T-helper 9 cell (primary cell): ENCODE data around the gene PCDHGB1.
"Not testable (repeated sequence)": the region's sequence is repeated elsewhere in the genome, so short reads cannot be mapped to it uniquely, and the experiment has no call there.

Experiments
- DNase-seq: peaks from one replicate; pipeline ENCODE4 v3.0.0-alpha.2; 2020

The PCDHGB1 gene

DNA sequence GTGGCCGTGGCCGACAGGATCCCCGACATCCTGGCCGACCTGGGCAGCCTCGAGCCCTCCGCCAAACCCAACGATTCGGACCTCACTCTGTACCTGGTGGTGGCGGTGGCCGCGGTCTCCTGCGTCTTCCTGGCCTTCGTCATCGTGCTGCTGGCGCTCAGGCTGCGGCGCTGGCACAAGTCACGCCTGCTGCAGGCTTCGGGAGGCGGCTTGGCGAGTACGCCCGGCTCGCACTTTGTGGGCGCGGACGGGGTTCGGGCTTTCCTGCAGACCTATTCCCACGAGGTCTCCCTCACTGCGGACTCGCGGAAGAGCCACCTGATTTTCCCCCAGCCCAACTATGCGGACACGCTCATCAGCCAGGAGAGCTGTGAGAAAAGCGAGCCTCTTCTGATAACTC is 3.9 kb upstream of the PCDHGB1 start:
- not testable (repeated sequence) for DNase-seq

DNA sequence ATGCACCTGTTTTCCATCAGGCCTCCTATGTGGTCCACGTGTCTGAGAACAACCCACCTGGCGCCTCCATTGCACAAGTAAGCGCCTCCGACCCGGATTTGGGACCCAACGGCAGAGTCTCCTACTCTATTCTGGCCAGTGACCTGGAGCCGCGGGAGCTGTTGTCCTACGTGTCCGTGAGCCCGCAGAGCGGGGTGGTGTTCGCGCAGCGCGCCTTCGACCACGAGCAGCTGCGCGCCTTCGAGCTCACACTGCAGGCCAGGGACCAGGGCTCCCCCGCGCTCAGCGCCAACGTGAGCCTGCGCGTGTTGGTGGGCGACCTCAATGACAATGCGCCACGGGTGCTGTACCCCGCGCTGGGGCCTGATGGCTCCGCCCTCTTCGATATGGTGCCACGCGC is 1.7 kb downstream of the PCDHGB1 start:
- no peak for DNase-seq

GRCh38 chr5:141354900-141355469 is 5.1 kb downstream of the PCDHGB1 start, which contains the start of gene PCDHGA4:
Gene PCDHGA4 (plus strand): TSS chr5:141355021. CDS start chr5:141355108, 87 bp downstream.
- no peak for DNase-seq

GRCh38 chr5:141355641-141356040 is 5.7 kb downstream of the PCDHGB1 start:
- DNase-seq: no peak

DNA sequence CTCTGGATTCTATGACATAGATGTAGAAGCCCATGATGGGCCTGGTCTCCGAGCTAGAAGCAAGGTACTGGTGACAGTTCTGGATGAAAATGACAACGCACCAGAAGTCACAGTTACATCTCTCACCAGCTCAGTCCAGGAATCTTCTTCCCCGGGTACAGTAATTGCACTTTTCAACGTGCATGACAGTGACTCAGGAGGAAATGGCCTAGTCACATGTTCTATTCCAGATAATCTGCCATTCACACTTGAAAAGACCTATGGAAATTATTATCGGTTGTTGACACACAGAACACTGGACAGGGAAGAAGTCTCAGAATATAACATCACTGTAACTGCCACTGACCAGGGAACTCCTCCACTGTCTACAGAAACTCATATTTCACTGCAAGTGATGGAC is 6.2 kb downstream of the PCDHGB1 start:
- DNase-seq: no peak

GRCh38 chr5:141356950-141357349 is 7.1 kb downstream of the PCDHGB1 start:
- DNase-seq: no peak

DNA sequence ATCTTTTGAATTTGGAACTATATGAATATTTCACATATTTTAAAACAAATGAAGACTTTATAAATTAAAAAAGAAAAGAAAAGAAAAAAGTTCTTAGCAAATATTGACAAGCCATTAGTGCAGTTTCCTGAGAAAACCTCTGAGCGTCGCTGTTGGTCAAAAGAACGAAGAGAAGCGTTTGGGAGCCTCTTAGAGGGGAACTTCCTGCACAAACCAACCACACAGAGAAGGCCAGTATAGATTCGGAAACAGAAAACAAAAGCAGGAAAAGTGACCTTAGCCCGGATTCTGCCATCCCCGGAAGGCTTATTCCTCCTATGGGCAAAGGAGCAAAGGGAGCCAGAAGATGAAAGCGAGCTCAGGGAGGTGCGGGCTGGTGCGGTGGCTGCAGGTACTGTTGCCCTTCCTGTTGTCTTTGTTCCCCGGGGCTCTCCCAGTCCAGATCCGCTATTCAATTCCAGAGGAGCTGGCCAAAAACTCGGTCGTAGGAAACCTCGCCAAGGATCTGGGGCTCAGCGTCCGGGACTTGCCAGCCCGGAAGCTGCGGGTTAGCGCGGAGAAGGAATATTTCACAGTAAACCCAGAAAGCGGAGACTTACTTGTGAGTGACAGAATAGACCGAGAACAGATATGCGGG is 10.0 kb downstream of the PCDHGB1 start, which contains the start of gene PCDHGB2:
TSS of gene PCDHGB2 (plus strand) at position 205 of the 637 bp plus-strand sequence. CDS start at position 347, 142 bp downstream.
- DNase-seq: no peak

GRCh38 chr5:141360685-141361084 is 10.8 kb downstream of the PCDHGB1 start:
- no peak for DNase-seq

DNA sequence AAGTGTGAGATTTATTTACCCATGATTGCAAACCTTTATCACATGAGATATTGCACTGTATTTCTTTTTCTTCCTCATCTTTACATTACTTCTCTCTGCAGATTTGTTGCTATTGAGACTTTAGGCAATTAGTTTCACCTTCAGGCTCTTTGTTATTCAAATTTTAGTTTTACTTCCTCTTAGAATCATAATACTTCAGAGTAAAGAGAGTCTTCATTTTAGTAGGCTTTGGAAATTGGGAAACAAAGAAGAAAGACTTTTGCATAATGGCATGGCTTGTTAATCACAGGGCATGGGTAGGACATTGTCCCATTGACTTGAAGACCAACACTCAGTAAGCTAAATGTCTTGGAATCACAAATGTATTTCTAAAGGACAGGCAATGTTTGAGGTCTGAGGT is 12.8 kb downstream of the PCDHGB1 start:
- no peak for DNase-seq

- DNase-seq: no peak
Measured at GRCh38 chr5:141363952-141364660, 14.2 kb downstream of the PCDHGB1 start, which contains the start of gene PCDHGA5. Gene PCDHGA5 (plus strand): TSS chr5:141364162. CDS start chr5:141364331, 169 bp downstream.

GRCh38 chr5:141366016-141366896 is 16.4 kb downstream of the PCDHGB1 start:
- DNase-seq: no peak

DNA sequence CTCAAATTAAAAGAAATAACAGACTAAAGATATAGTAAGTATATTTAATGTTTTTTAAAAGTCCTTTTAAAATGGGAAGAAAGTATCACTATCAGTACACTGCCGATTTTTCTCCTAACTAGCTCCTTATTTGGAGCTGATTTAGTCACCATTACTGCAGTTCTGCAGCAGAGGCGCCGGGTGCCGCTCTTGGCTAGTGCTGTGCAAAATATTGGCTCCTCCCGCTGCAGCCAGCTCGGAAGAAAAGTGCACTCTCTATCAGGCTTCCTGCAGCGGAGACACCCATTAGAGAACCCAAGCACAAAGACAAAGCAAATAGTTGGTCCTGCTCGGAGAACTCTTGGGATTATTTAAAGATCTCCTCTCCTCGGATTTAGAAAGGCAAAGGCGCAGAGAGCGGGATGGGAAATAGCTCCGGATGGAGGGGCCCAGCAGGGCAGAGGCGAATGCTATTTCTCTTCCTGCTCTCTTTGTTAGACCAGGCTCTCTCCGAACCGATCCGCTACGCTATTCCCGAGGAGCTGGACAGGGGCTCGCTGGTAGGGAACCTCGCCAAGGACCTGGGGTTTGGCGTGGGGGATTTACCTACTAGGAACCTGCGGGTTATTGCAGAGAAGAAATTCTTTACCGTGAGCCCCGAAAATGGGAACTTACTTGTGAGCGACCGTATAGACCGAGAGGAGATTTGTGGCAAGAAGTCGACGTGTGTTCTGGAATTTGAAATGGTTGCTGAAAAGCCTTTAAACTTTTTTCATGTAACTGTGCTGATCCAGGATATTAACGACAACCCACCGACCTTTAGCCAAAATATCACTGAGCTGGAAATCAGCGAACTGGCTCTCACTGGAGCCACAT is 20.3 kb downstream of the PCDHGB1 start, which contains the start of gene PCDHGB3:
TSS of gene PCDHGB3 (plus strand) at position 249 of the 855 bp plus-strand sequence. CDS start at position 402, 153 bp downstream.
- peak; percentile 13 for DNase-seq

- DNase-seq: no peak
Measured at GRCh38 chr5:141371572-141372475, 21.9 kb downstream of the PCDHGB1 start.

- no peak for DNase-seq
Measured at GRCh38 chr5:141373673-141374317, 23.9 kb downstream of the PCDHGB1 start, which contains the start of gene PCDHGA6. Gene PCDHGA6 (plus strand): TSS chr5:141373891. CDS start chr5:141374084, 193 bp downstream.

DNA sequence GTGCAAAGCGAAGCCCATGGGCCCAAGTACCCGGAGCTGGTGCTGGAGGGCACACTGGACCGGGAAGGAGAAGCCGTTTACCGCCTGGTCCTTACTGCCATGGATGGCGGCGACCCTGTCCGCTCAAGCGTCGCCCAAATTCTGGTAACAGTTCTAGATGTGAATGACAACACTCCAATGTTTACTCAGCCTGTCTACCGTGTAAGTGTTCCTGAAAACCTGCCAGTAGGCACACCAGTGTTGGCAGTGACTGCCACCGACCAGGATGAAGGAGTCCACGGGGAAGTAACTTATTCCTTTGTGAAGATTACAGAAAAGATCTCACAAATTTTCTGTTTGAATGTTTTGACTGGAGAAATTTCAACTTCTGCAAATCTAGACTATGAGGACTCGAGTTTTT is 24.7 kb downstream of the PCDHGB1 start:
- no peak for DNase-seq

DNA sequence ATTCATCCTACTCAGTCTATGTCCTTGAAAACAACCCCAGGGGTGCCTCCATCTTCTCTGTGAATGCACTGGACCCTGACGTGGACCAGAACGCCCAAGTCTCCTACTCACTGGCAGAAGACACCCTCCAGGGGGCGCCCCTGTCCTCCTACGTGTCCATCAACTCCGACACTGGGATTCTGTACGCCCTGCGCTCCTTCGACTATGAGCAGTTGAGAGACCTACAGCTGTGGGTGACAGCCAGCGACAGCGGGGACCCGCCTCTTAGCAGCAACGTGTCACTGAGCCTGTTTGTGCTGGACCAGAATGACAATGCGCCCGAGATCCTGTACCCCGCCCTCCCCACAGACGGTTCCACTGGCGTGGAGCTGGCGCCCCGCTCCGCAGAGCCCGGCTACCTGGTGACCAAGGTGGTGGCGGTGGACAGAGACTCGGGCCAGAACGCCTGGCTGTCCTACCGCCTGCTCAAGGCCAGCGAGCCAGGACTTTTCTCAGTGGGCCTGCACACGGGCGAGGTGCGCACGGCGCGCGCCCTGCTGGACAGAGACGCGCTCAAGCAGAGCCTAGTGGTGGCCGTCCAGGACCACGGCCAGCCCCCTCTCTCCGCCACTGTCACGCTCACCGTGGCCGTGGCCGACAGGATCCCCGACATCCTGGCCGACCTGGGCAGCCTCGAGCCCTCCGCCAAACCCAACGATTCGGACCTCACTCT is 25.7 kb downstream of the PCDHGB1 start:
- not testable (repeated sequence) for DNase-seq

GRCh38 chr5:141382469-141383294 is 32.8 kb downstream of the PCDHGB1 start, which contains the start of gene PCDHGA7:
Gene PCDHGA7 (plus strand): TSS chr5:141382742. CDS start chr5:141382900, 158 bp downstream.
- DNase-seq: no peak

- no peak for DNase-seq
Measured at GRCh38 chr5:141383345-141383744, 33.4 kb downstream of the PCDHGB1 start.
